Measurements from ENCODE around the gene RHPN2. TPM values are rescaled to one million over a fixed set of nuclear protein-coding genes. Genes with fewer than 3 reads are reported as not detected.
"Not testable (repeated sequence)": the region's sequence is repeated elsewhere in the genome, so short reads cannot be mapped to it uniquely, and the experiment has no call there.

The RHPN2 gene
- total RNA-seq, 1 experiment from 2014 or later: 29.2 TPM

DNA sequence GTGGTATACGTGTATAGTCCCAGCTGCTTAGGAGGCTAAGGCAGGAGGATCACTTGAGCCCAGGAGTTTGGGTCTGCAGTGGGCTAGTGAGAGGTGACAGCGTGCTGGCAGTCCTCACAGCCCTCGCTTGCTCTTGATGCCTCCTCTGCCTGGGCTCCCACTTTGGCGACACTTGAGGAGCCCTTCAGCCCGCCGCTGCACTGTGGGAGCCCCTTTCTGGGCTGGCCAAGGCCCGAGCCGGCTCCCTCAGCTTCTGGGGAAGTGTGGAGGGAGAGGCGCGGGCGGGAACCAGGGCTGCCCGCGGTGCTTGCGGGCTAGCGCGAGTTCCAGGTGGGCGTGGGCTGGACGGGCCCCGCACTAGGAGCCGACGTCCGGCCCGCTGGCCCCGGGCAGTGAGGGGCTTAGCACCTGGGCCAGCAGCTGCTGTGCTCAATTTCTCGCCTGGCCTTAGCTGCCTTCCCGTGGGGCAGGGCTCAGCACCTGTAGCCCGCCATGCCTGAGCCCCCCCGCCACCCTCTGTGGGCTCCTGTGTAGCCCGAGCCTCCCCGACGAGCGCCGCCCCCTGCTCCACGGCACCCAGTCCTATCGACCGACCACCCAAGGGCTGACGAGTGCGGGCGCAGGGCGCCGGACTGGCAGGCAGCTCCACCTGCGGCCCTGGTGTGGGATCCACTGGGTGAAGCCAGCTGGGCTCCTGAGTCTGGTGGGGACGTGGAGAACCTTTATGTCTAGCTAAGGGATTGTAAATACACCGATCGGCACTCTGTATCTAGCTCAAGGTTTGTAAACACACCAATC lies 28.1 kb downstream of the RHPN2 start:
- H3K79me2 ChIP-seq (ENCODE audit: insufficient read depth, low read length); H4K91ac ChIP-seq (ENCODE audit: insufficient read length, low read depth, low read length): not testable (repeated sequence)

More for the DNA sequence above, 28.1 kb downstream of the RHPN2 start:
- not testable (repeated sequence) for DNase-seq; H3K23me2 ChIP-seq (ENCODE audit: insufficient read length, low read depth, low read length, poor library complexity, severe bottlenecking); H2AK5ac ChIP-seq (ENCODE audit: insufficient read length, low read length); H3K27me3 Mint-ChIP-seq (ENCODE audit: low read depth); H4K8ac ChIP-seq (replicated peaks; ENCODE audit: insufficient read length, low read depth, low read length); H2BK12ac ChIP-seq (ENCODE audit: insufficient read length, low read depth, low read length); H3T11ph ChIP-seq (ENCODE audit: low read length); H3K18ac ChIP-seq (ENCODE audit: insufficient read length, low read depth, low read length); H2BK15ac ChIP-seq (ENCODE audit: low read depth, low read length); H2BK120ac ChIP-seq (ENCODE audit: low read depth, low read length, poor library complexity, severe bottlenecking); H3K9me3 ChIP-seq (ENCODE audit: control insufficient read depth, low read depth, low read length); H4K5ac ChIP-seq (ENCODE audit: insufficient read length, low read depth, low read length); H2AFZ ChIP-seq (ENCODE audit: low read length); H3K14ac ChIP-seq (ENCODE audit: insufficient read depth, low read length); H2BK5ac ChIP-seq (ENCODE audit: insufficient read length, low read length); H3K23ac ChIP-seq (ENCODE audit: insufficient read length, low read depth, low read length); H2BK20ac ChIP-seq (ENCODE audit: low read depth, low read length, poor library complexity, severe bottlenecking); H3K4me1 ChIP-seq (ENCODE audit: insufficient read depth, low read length); H3K56ac ChIP-seq (ENCODE audit: insufficient read length, low read depth, low read length); H3K79me1 ChIP-seq (ENCODE audit: insufficient read depth, low read depth, low read length, poor library complexity, severe bottlenecking); H3K4me2 ChIP-seq (ENCODE audit: insufficient read depth, insufficient read length, low read length); H3K27me3 ChIP-seq (ENCODE audit: insufficient read depth, low read length); H3K27ac ChIP-seq (ENCODE audit: insufficient read length, low read depth, low read length); H3K4me3 Mint-ChIP-seq; H3K9ac ChIP-seq (ENCODE audit: extremely low read depth, insufficient read length, low read length); H3K4ac ChIP-seq (ENCODE audit: low read depth, low read length); H4K20me1 ChIP-seq (ENCODE audit: control insufficient read depth, insufficient read depth, insufficient read length)
- 0 out of 7 replicates have a peak overlapping the region, but pooled peaks of 1 of the 3 experiments have one; percentile 92 for H3K27ac Mint-ChIP-seq
- peaks cover 34 to 39% of the 10 kb centered on the region in 2 experiments for H3K4me1 Mint-ChIP-seq
- peaks cover 6 to 10% of the 10 kb centered on the region in 2 experiments; a peak in 3 of 5 replicates for H3K9me3 Mint-ChIP-seq
- no CpG with 5 or more reads among the region's 45 CpGs for WGBS (ENCODE audit: extremely low coverage, insufficient read length, low lambda C conversion rate)
- H3K36me3 Mint-ChIP-seq (ENCODE audit: insufficient read depth in 1 of 3, low read depth in 3 of 3): peaks cover 24 to 36% (median 28%) of the 10 kb centered on the region in 3 experiments

Measured in H9 (cell line).